ENCODE results near the gene CGB5. TPM values are rescaled to one million over a fixed set of nuclear protein-coding genes. Genes with fewer than 3 reads are reported as not detected.
"Not testable (repeated sequence)": the region's sequence is repeated elsewhere in the genome, so short reads cannot be mapped to it uniquely, and the experiment has no call there.

Gene CGB5
- total and polyA plus RNA-seq, 2 experiments from 2014 or later = not detected

DNA sequence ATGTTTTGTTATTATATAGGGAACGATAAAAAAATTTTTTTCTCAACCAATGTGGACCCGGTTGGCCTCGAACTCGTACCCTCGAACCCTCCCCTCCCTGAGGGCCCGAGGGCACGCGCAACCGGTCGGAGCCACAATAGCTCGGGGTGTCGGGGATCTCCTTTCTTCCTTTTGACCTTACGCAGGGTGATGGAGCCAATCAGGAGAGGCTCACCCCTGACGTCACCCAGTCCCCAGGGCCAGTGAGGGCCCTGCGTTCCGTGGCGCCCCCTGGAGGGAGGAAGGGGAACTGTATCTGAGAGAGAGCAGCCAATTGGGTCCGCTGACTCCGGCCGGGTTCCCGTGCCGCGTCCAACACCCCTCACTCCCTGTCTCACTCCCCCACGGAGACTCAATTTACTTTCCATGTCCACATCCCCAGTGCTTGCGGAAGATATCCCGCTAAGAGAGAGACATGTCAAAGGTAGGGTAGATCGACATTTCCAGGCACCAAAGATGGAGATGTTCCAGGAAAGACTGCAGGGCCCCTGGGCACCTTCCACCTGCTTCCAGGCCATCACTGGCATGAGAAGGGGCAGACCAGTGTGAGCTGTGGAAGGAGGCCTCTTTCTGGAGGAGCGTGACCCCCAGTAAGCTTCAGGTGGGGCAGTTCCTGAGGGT, 11.9 kb upstream of the CGB5 start, which contains the start of gene CGB2:
Gene CGB2, plus strand, starts transcription at position 249 of the 660 bp plus-strand sequence. Its CDS starts 206 bp downstream, at position 455.
- not testable (repeated sequence) for H3K27ac Mint-ChIP-seq
- peak; percentile 86 for DNase-seq (ENCODE audit: low spot score)

GRCh38 chr19:49036815-49037214, 6.8 kb upstream of the CGB5 start, which contains the start of gene CGB1:
TSS of gene CGB1 (minus strand) at chr19:49036895. CDS start at chr19:49036711, 184 bp downstream.
- H3K27me3 ChIP-seq (ENCODE audit: insufficient read depth); H3K27ac Mint-ChIP-seq; H3K4me1 Mint-ChIP-seq; H3K36me3 Mint-ChIP-seq (ENCODE audit: low read depth); H3K36me3 ChIP-seq (ENCODE audit: insufficient read depth); H4K20me1 ChIP-seq (replicated peaks; ENCODE audit: insufficient read depth); H3K9me3 Mint-ChIP-seq; H3K4me3 Mint-ChIP-seq; H3K9me2 ChIP-seq (ENCODE audit: insufficient read depth); H3K4me1 ChIP-seq (ENCODE audit: insufficient read depth); H3K4me3 ChIP-seq; H2AFZ ChIP-seq; H3F3A ChIP-seq (replicated peaks; ENCODE audit: low read depth); H3K79me2 ChIP-seq (replicated peaks; ENCODE audit: insufficient read depth); H3K4me2 ChIP-seq; H3K27ac ChIP-seq (ENCODE audit: low read depth): not testable (repeated sequence)
- TF ChIP-seq, protein P1, sequence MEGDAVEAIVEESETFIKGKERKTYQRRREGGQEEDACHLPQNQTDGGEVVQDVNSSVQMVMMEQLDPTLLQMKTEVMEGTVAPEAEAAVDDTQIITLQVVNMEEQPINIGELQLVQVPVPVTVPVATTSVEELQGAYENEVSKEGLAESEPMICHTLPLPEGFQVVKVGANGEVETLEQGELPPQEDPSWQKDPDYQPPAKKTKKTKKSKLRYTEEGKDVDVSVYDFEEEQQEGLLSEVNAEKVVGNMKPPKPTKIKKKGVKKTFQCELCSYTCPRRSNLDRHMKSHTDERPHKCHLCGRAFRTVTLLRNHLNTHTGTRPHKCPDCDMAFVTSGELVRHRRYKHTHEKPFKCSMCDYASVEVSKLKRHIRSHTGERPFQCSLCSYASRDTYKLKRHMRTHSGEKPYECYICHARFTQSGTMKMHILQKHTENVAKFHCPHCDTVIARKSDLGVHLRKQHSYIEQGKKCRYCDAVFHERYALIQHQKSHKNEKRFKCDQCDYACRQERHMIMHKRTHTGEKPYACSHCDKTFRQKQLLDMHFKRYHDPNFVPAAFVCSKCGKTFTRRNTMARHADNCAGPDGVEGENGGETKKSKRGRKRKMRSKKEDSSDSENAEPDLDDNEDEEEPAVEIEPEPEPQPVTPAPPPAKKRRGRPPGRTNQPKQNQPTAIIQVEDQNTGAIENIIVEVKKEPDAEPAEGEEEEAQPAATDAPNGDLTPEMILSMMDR (conservative IDR thresholded peaks at IDR 0.05; ENCODE audit: low read depth in 2 of 2) = peak; percentile 63 to 70
- peak; percentile 87 for TF ChIP-seq CREB1 (CRISPR knock-in tag; IDR thresholded peaks at IDR 0.05; ENCODE audit: low read depth)
- H3K27me3 Mint-ChIP-seq (ENCODE audit: insufficient read depth, low read depth, poor library complexity) = peaks cover 11% of the 10 kb centered on the region
- peak; percentile 81 for ATAC-seq
- DNase-seq (ENCODE audit: low spot score) = peak; percentile 86

More for the DNA sequence above, 11.9 kb upstream of the CGB5 start, which contains the start of gene CGB2:
- H3K36me3 Mint-ChIP-seq (ENCODE audit: low read depth); H3K4me3 ChIP-seq; H3F3A ChIP-seq (replicated peaks; ENCODE audit: low read depth); H3K4me1 ChIP-seq (ENCODE audit: insufficient read depth); H3K27ac ChIP-seq (ENCODE audit: low read depth); H3K27me3 ChIP-seq (ENCODE audit: insufficient read depth); H3K9me2 ChIP-seq (ENCODE audit: insufficient read depth); H3K36me3 ChIP-seq (ENCODE audit: insufficient read depth); H3K9me3 Mint-ChIP-seq; H4K20me1 ChIP-seq (replicated peaks; ENCODE audit: insufficient read depth); H2AFZ ChIP-seq; H3K4me1 Mint-ChIP-seq; H3K79me2 ChIP-seq (replicated peaks; ENCODE audit: insufficient read depth); H3K4me2 ChIP-seq: not testable (repeated sequence)
- TF ChIP-seq, protein P1 (conservative IDR thresholded peaks at IDR 0.05; ENCODE audit: low read depth in 2 of 2) = peak; percentile 67 to 70
- TF ChIP-seq CREB1 (CRISPR knock-in tag; IDR thresholded peaks at IDR 0.05; ENCODE audit: low read depth) = peak; percentile 91
- Mint-ChIP-seq H3K4me3 (peak within 1 kb of the TSS; percentile 13; the same call in 1 of the 3 replicates), H3K27me3 (ENCODE audit: insufficient read depth, low read depth, poor library complexity) (peaks cover 20% of the 10 kb centered on the region)
- ATAC-seq = peak; percentile 91

DNA sequence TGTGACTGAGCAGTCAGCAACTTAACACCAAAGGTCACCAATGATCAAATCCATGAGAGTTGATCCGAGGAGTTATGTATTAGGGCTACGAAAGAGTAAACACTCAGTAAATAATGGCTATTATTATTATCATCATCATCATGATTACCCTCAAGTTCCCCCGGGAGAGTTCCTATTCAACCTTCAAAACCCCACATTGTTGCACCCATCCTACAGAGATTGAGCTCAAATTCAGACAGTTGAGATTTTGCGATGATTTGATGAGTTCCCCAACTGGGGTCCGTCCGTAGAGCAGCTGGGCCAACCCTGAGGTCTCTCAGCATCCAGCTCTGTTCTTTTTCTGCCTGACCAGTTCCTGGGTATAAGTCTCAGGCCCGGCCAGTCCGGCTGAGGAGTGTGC, 5.5 kb upstream of the CGB5 start:
- not testable (repeated sequence) for H3K4me3 Mint-ChIP-seq; H3K9me2 ChIP-seq (ENCODE audit: insufficient read depth); H3K4me3 ChIP-seq; H3K4me2 ChIP-seq; DNase-seq (ENCODE audit: low spot score); H3K4me1 ChIP-seq (ENCODE audit: insufficient read depth); H2AFZ ChIP-seq; H3K36me3 Mint-ChIP-seq (ENCODE audit: low read depth); H3F3A ChIP-seq (replicated peaks; ENCODE audit: low read depth); H3K27ac Mint-ChIP-seq; H3K27ac ChIP-seq (ENCODE audit: low read depth); H3K9me3 Mint-ChIP-seq; H3K79me2 ChIP-seq (replicated peaks; ENCODE audit: insufficient read depth); H4K20me1 ChIP-seq (replicated peaks; ENCODE audit: insufficient read depth); ATAC-seq; H3K36me3 ChIP-seq (ENCODE audit: insufficient read depth); H3K27me3 Mint-ChIP-seq (ENCODE audit: insufficient read depth, low read depth, poor library complexity); H3K27me3 ChIP-seq (ENCODE audit: insufficient read depth); H3K4me1 Mint-ChIP-seq

DNA sequence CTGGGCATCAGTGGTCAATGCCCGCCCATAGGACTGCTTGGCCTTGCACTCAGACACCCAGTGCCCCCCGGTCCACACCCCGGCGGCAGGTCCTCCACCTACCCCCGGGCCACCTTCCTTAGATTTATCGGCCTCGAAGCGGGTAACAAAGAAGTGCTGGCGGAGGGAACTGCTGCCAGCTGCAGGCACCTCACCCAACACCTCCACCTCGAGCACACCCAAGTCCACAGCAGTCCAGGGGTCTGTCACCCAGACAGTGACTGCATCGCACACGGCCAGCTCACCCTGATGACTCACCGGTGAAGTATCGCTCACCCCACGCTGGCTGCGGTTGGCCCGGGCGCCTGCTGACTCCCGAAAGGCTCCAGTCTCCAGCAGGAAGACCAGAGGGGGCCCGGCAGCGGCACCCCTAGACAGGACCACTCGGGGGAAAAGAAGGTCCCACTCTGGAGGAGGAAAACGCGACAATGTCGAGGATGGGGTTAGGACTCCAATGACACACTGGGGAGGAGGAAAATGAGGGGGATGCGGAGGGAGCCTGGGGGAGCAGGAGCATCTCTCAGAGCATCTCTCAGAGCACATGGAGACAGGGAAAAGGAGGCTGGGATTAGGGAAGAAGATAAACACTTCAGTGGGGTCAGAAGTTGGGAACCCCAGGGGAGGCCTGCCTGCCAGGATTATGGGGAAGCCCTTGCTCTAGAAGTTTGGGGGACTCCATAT, 4.9 kb upstream of the CGB5 start:
- H3K79me2 ChIP-seq (replicated peaks; ENCODE audit: insufficient read depth); H3K9me3 Mint-ChIP-seq; H3K36me3 ChIP-seq (ENCODE audit: insufficient read depth); H3K27ac ChIP-seq (ENCODE audit: low read depth); H3K4me3 Mint-ChIP-seq; H3K36me3 Mint-ChIP-seq (ENCODE audit: low read depth); H3K4me1 Mint-ChIP-seq; H3K27ac Mint-ChIP-seq; H3K27me3 ChIP-seq (ENCODE audit: insufficient read depth); ATAC-seq; H3K4me1 ChIP-seq (ENCODE audit: insufficient read depth); H4K20me1 ChIP-seq (replicated peaks; ENCODE audit: insufficient read depth); H3K4me2 ChIP-seq; DNase-seq (ENCODE audit: low spot score); H3F3A ChIP-seq (replicated peaks; ENCODE audit: low read depth); H3K27me3 Mint-ChIP-seq (ENCODE audit: insufficient read depth, low read depth, poor library complexity); H3K9me2 ChIP-seq (ENCODE audit: insufficient read depth); H2AFZ ChIP-seq; H3K4me3 ChIP-seq: not testable (repeated sequence)

GRCh38 chr19:49039736-49040135, 3.9 kb upstream of the CGB5 start:
- not testable (repeated sequence) for H4K20me1 ChIP-seq (replicated peaks; ENCODE audit: insufficient read depth); H3K36me3 Mint-ChIP-seq (ENCODE audit: low read depth); H3K4me1 Mint-ChIP-seq; DNase-seq (ENCODE audit: low spot score); H3F3A ChIP-seq (replicated peaks; ENCODE audit: low read depth); H3K36me3 ChIP-seq (ENCODE audit: insufficient read depth); H3K4me2 ChIP-seq; H3K4me3 ChIP-seq; H3K27ac Mint-ChIP-seq; H3K9me3 Mint-ChIP-seq; H3K4me1 ChIP-seq (ENCODE audit: insufficient read depth); H3K4me3 Mint-ChIP-seq; H3K79me2 ChIP-seq (replicated peaks; ENCODE audit: insufficient read depth); ATAC-seq; H2AFZ ChIP-seq; H3K27ac ChIP-seq (ENCODE audit: low read depth); H3K9me2 ChIP-seq (ENCODE audit: insufficient read depth); H3K27me3 ChIP-seq (ENCODE audit: insufficient read depth)
- peaks cover 11% of the 10 kb centered on the region for H3K27me3 Mint-ChIP-seq (ENCODE audit: insufficient read depth, low read depth, poor library complexity)

All from GM23338 (cell line).